ENCODE results near the gene NISCH.
"Not testable (repeated sequence)": the region's sequence is repeated elsewhere in the genome, so short reads cannot be mapped to it uniquely, and the experiment has no call there.

The NISCH gene

GRCh38 chr3:52515192-52515591 lies 59.8 kb downstream of the NISCH start:
- DNase-seq (ENCODE audit: low read depth) = no peak

- no peak for DNase-seq (ENCODE audit: low read depth)
Measured at GRCh38 chr3:52516509-52517195, 61.2 kb downstream of the NISCH start.

GRCh38 chr3:52517796-52518722 lies 62.7 kb downstream of the NISCH start:
- no peak for DNase-seq (ENCODE audit: low read depth)

GRCh38 chr3:52518723-52519444 lies 63.5 kb downstream of the NISCH start:
- no peak for DNase-seq (ENCODE audit: low read depth)

GRCh38 chr3:52519445-52520140 lies 64.2 kb downstream of the NISCH start:
- no peak for DNase-seq (ENCODE audit: low read depth)

GRCh38 chr3:52520141-52520667 lies 64.8 kb downstream of the NISCH start:
- DNase-seq (ENCODE audit: low read depth) = no peak

GRCh38 chr3:52520716-52521487 lies 65.5 kb downstream of the NISCH start:
- DNase-seq (ENCODE audit: low read depth) = no peak

GRCh38 chr3:52521488-52521824 lies 66.1 kb downstream of the NISCH start:
- DNase-seq (ENCODE audit: low read depth) = no peak

GRCh38 chr3:52521881-52522650 lies 66.7 kb downstream of the NISCH start:
- DNase-seq (ENCODE audit: low read depth) = no peak

- DNase-seq (ENCODE audit: low read depth) = no peak
Measured at GRCh38 chr3:52522651-52523251, 67.3 kb downstream of the NISCH start.

- DNase-seq (ENCODE audit: low read depth) = no peak
Measured at GRCh38 chr3:52523386-52524257, 68.2 kb downstream of the NISCH start.

GRCh38 chr3:52524258-52524751 lies 68.9 kb downstream of the NISCH start:
- no peak for DNase-seq (ENCODE audit: low read depth)

- DNase-seq (ENCODE audit: low read depth) = no peak
Measured at GRCh38 chr3:52524752-52525679, 69.6 kb downstream of the NISCH start.

GRCh38 chr3:52525680-52526561 lies 70.5 kb downstream of the NISCH start:
- DNase-seq (ENCODE audit: low read depth) = no peak

- DNase-seq (ENCODE audit: low read depth) = not testable (repeated sequence)
Measured at GRCh38 chr3:52526671-52527038, 71.3 kb downstream of the NISCH start.

GRCh38 chr3:52527039-52527731 lies 71.8 kb downstream of the NISCH start:
- DNase-seq (ENCODE audit: low read depth) = no peak
